T-helper 1 cell treated with Interleukin-12 subunit alpha and Interleukin-12 subunit beta and Interleukin-4 antibody, amounts not matched to agents 30 ng/mL and 1 ng/mL, for 36 hours (primary cell): Measurements from ENCODE around the gene TCF7L1. TPM values are rescaled to one million over a fixed set of nuclear protein-coding genes. Genes with fewer than 3 reads are reported as not detected.
"Not testable (repeated sequence)": the region's sequence is repeated elsewhere in the genome, so short reads cannot be mapped to it uniquely, and the experiment has no call there.

Experiments used
- intact Hi-C: fragments of 100-400 bp; cut with micrococcal nuclease; formaldehyde crosslinking; loops from one replicate; pipeline ENCODE4 v1.15.1; 2024
- total RNA-seq: library from RNA; stranded (reverse); gene quantifications from 2 replicates; pipeline ENCODE4 v1.2.3, GENCODE V29; 2022

TCF7L1 gene
- total RNA-seq, 1 donor from 2014 or later: not detected

DNA sequence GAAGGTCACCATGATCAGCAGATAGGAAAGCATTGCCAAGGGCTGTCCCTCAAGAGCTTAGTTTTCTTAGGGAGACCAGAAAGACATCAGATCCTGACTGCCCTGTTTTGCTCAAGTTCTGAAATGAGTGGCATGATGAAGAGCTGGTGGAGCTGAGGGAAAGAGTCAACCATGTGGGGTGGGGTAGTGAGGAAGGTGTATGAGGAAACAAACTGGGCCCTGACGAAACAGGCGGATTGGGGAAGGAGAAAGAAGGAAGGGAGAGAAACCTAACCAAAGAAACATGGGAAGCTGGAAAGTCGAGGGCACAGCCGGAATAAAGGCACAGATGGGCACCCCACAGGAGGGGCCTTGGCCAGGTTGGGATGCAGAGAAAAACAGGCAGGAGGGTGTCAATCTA lies 186.6 kb downstream of the TCF7L1 start:
- intact Hi-C loops: loop anchor here (10.0 kb wide), 1 partner anchor 875 kb away; the partner anchor contains the start of genes IMMT and MRPL35

DNA sequence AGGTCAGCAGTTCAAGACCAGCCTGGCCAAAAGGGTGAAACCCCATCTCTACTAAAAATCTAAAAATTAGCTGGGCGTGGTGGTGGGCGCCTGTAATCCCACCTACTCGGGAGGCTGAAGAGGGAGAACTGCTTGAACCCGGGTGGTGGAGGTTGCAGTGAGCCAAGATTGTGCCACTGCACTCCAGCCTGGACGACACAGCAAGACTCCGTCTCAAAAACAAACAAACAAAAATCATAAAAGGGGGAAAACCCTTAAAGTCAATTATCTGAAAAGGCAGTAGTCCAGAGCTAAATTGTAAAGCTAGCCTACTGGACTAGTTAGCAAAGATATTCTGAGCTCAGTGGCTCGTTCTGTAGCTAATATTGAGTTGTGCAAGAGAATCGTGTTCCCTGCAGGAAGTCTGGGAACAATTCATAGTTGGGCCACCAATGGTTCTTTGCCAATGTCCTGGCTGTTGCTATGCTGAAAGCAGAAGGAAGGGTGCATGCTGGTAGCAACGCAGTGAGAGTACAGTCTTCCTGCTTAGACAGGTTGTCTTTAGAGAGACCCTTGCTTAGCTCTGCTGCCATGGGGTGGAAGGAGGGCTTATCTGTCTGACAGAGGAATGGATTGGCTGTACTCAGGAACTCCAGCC lies 190.3 kb downstream of the TCF7L1 start:
- intact Hi-C loops: loop anchor here (10.0 kb wide), 1 partner anchor 871 kb away; the partner anchor contains the start of genes IMMT and MRPL35

DNA sequence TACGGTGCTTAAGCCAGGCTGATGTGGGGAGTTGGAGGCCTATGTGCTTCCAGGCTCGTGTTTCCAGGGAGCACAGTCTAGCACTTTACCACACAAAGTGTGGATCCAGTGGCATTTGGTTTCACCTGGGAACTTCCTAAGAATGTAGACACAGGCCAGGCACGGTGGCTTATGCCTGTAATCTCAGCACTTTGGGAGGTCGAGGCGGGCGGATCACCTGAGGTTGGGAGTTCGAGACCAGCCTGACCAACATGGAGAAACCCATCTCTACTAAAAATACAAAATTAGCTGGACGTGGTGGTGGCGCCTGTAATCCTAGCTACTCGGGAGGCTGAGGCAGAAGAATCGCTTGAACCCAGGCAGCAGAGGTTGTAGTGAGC lies 190.8 kb downstream of the TCF7L1 start:
- intact Hi-C loops: loop anchor here (10.0 kb wide), 1 partner anchor 871 kb away; the partner anchor contains the start of genes IMMT and MRPL35

DNA sequence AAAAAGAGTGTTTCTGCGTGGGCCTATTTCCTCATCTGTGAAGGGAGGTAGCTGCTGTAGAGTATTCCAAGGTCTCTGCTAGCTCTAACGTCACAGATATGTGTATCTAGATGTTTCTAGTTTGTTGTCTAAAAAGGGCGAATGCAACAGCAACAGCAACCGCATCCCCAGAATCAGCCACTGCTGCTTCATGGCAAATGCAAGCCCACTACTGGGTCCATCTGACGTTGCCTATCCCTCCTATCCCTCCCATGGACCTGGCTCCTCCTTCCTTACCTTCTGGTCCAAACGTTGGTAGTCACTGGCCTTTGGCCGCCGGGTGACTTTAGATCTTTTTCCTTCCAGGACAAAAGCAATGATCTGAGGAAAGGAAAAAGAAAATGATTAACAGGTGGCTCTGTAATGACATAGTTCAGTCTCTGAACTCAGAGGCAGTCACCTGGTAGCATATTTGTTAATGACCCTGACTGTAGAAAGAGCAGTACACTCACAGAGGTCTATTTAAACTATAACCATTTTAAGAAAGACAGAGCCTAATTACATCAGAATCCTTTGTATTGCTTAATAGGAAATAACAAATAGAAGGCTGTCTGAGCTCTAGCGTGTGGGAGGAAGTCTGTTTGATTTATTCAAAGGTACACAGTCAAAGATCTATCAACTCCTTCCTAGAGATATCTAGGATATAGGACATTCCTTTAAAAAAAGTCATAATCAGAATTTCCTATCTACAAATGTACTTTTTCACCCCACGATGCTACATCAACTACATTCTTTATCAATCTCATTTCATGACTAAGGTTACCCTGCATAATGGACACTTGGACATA lies 191.7 kb downstream of the TCF7L1 start:
- intact Hi-C loops: loop anchor here (10.0 kb wide), 1 partner anchor 870 kb away; the partner anchor contains the start of genes IMMT and MRPL35

DNA sequence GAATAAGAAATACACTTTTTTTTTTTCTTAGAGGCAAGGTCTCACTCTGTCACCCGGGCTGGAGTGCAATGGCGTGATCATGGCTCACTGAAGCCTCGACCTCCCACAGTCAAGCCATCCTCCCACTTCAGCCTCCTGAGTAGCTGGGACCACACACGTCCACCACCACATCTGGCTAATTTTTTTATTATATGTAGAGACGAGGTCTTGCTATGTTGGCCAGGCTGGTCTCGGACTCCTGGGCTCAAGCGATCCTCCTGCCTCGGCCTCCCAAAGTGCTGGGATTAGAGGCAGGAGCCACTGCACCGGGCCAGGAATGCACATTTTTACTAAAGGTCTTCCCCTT lies 192.2 kb downstream of the TCF7L1 start:
- intact Hi-C loops: loop anchor here (10.0 kb wide), 1 partner anchor 869 kb away; the partner anchor contains the start of genes IMMT and MRPL35

DNA sequence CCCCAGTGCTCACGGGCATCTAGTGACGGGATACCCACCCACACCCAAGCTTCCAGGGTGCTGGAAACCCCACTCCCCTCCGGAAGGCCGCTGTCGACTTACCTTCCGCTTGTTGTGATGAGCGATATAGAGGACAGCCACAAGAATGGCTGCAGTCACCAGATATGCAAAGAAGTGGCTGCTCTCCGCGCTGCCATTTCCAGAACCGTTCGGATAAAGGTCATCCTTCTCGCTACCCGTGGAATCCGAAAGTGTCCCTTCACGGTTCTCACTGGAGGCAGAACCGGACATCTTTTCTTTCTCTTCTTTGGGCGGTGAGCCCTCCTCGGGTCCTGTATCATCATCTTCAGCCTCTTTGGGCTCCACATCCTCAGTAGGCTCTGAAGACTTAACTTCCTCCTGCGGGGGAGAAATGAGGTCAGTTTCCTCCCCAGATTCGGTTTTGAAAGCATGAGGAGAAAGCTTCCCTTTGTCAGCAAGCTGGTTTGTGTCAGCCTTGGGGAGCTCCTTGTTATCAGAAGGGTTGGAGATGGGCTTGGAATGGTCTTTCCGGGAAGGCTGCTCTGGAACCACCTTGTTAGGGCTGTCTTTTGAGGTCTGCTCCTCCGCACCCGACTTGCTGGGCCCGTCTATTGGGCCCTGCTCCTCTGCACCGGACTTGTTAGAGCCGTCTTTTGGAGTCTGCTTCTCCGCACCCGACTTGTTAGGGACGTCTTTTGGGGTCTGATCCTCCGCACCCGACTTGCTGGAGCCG lies 193.4 kb downstream of the TCF7L1 start:
- intact Hi-C loops: loop anchor here (1.0 to 10.0 kb wide), 6 partner anchors 26 to 868 kb away; partner anchors contain the start of genes IMMT, MRPL35 and PTCD3

DNA sequence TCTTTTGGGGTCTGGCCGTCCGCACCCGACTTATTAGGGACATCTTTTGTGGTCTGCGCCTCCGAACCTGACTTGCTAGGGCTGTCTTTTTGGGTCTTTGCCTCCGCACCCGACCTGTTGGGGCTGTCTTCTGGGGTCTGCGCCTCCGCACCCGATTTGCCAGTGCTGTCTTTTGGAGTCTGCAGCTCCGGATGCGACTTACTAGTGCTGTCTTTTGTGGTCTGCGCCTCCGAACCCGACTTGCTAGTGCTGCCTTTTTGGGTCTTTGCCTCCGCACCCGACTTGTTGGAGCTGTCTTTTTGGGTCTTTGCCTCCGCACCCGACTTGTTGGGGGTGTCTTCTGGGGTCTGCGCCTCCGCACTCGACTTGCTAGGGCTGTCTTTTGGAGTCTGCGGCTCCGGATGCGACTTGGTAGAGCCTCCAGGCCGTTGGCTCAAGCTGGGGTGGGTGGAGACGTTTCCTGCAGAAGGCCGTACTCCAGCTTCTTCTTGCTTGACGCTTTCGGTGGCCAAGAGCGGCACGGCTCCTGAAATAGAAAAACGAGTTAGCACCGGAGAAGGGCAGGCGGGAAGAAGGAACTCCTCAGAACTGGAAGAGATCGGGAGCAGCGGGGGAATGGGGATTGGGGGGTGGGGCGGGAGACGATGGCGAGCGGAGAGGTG lies 194.1 kb downstream of the TCF7L1 start:
- intact Hi-C loops: loop anchor here (2.0 to 10.0 kb wide), 4 partner anchors 36 to 868 kb away; partner anchors contain the start of genes IMMT, MRPL35 and PTCD3

DNA sequence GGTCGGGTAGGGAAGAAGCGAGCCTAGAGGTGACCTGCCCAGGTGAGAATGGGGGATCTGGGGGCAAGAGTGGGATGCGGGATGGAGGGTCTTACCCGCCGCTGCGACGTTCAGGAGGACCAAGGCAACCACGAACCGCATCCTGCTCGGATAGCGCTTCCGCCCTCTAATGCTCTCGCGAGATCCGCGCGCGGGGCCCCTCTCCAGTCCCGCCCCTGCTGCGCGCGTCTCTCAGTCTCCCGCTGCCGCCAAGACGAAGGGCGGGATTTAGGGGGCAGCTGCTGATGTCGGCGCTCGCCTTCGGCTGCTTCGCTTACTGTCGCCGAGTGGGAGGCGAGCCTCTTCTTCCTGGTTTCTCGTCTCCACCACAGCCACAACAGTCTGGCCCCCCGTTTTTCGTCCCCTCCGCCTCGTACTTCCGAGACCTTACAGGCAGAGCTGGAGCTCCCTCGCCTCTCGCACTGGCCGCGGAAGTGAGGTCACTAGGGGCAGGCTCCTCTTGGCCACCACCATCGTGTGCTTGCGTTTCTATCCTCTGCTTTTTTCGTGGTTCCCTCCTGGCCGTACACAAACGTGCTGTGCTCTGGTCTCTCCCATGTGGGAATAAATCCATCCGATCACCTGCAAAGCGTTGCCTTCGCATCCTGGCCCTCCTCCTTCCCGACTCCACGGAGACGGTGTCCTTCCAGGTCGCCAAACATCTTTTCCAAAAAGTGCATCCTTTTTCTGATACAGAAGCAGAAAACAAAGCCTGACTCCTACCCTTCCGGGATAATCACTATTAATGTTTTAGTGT lies 194.8 kb downstream of the TCF7L1 start, which contains the start of gene TGOLN2:
TGOLN2 (minus strand) TSS at position 168 of the 796 bp plus-strand sequence; CDS start at position 141, 27 bp downstream.
- intact Hi-C loops: loop anchor here (1.0 to 10.0 kb wide), 13 partner anchors 26 to 1114 kb away; partner anchors contain the start of genes ELMOD3, GGCX, IMMT and MRPL35

DNA sequence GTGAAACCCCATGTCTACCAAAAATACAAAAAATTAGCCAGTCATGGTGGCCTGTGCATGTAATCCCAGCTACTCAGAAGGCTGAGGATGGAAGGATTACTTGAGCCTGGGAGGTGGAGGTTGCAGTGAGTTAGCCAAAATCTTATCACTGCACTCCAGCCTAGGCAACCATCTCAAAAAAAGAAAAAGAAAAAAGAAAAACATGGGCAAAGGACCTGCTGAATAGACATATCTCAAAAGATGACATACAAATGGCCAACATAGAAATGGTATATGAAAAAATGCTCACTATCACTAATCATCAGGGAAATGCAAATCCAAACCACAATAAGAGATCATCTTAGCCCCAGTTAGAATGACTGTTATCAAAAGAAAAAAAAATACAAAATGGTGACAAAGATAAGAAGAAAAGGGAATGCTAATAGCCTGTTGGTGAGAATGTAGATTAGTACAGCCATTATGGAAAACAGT lies 196.0 kb downstream of the TCF7L1 start:
- intact Hi-C loops: loop anchor here (10.0 kb wide), 1 partner anchor 866 kb away; the partner anchor contains the start of genes IMMT and MRPL35

DNA sequence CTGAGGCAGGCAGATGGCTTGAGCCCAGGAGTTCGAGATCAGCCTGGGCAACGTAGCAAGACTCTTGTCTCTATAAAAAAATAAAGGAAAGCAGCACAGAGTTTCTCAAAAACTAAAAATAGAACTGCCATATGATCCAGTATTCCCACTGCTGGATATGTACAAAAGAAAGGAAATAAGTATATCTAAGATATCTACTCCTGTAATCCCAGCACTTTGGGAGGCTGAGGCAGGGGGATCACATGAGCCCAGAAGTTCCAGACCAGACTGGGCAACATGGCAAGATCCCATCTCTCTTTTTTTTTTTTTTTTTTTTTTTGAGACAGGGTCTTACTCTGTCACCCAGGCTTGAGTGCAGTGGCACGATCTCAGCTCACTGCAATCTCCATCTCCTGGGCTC lies 196.5 kb downstream of the TCF7L1 start:
- intact Hi-C loops: loop anchor here (10.0 kb wide), 1 partner anchor 865 kb away; the partner anchor contains the start of genes IMMT and MRPL35

DNA sequence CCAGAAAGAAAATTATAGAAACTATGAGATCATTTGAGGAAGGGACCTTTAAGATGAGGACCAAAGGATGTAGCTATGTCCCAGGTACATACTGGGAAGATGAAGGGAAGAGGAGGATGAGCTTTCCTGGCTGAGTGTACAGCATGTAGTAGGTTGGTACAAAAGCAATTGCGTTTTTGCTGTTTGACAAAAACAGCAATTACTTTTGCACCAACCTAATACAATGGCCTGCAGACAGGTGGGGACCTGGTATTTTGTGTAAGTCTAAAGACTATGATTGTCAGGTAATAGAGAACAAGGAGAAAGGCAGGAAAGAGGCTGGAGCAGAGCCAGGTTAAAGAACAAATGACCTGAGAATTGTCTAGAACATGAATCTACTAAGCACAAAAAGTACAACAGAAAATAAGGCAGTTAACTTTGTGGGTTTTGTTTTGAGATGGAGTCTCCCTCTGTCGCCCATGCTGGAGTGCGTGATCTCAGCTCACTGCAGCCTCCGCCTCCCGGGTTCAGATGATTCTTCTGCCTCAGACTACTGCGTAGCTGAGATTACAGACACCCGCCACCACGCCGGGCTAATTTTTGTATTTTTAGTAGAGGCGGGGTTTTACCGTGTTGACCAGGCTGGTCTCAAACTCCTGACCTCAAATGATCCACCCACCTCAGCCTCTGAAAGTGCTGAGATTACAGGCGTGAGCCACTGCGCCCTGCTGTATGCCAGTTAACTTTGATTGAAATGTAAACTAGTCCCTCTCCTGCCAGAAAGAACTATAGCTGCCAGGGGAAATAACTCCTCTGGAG lies 197.8 kb downstream of the TCF7L1 start:
- intact Hi-C loops: no loop called here

DNA sequence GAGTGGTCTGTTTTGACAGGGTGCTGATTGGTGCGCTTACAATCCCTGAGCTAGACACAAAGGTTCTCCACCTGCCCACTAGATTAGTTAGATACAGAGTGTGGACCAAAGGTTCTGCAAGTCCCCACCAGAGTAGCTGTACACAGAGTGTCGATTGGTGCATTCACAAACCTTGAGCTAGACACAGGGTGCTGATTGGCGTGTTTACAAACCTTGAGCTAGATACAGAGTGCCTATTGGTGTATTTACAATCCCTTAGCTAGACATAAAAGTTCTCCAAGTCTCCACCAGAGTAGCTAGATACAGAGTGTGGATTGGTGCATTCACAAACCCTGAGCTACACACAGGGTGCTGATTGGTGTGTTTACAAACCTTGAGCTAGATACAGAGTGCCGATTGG lies 200.7 kb downstream of the TCF7L1 start:
- intact Hi-C loops: not testable (repeated sequence)

DNA sequence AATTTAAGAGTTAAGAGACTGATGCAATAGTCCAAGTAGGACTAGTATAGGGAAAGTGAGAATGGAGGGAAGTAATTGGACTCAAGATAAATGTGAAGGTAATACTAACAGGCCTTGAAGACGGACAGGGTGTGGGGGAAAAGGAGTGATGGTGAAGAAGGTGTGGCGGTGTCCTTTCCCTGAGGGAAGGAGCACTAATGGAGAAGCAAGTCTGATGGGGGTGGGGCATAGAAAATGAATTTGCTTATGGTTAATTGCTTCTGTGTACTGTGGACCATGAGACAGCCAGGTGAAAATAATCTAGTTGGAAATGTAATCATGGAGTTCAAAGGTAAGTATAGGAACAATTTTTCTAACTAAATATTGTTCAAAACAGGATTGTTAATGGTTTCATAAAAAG lies 201.7 kb downstream of the TCF7L1 start:
- intact Hi-C loops: no loop called here

DNA sequence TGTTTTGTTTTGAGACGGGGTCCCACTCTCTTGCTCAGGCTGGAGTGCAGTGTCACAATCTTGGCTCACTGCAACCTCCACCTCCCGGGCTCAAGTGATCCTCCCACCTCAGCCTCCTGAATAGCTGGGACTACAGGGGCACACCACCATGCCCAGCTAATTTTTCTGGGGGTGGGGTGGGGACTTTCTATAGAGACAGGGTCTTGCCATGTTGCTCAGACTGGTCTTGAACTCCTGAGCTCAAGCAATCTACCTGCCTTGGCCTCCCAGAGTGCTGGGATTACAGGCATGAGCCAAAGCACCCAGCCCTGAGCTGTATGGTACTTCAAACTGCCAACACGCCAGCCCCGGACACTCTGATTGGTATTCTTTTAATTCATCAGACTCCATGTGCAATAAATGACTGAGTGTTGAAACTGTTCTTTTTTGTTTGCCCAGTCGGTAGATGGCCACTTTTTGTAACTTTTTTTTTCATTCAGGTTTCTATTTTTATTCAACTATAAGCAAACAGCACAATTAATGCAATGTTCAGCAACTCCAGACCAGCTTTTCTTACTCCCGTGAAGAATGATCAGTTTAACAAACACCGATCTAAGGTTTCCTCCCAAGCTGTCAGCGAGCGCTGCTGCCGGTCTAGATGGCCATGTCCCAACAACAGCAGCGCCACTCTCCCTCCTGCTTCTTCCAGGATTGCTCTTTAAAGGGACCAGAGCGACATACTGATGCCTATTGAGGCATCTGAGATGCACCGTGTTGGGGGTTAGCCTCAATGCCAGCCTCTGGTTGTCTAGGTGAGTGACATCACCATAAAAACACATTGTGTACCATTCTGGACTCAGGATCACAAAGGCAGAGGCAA lies 207.1 kb downstream of the TCF7L1 start:
- intact Hi-C loops: no loop called here

DNA sequence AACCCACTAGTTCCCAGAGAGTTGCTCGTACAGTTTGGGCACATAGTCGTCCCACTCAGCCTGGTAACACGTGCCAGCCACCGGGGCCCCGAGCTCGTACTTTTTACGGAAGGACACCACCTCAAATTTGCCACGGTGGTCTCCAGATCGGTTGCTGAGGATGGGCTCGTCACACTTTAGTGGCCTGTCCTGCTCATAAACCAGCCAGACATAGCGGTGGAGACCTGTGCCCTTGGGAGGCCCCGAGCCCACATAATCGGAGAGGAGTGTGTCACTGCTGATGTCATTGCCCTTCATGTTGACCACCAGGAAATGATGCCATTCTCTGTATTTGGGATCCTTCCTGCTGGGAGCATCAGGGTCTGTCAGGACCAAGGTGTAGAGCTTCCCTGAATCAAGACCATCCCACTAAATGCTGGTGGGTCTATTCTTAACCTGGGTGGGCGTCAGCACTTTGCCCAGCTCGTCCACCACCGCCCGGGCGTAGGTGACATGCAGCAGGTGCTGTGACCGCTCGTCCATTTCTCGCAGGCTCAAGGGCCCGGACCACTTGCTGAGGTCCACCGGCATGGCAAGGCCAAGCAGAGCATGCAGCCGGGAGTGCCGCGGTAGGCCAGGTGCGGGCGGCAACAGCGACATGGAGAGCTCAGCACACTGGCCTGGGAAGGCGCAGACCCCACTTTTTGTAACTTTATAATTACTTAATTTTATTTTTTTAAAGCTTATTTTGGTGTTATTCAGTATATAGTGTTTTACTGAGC lies 208.3 kb downstream of the TCF7L1 start:
- intact Hi-C loops: no loop called here

DNA sequence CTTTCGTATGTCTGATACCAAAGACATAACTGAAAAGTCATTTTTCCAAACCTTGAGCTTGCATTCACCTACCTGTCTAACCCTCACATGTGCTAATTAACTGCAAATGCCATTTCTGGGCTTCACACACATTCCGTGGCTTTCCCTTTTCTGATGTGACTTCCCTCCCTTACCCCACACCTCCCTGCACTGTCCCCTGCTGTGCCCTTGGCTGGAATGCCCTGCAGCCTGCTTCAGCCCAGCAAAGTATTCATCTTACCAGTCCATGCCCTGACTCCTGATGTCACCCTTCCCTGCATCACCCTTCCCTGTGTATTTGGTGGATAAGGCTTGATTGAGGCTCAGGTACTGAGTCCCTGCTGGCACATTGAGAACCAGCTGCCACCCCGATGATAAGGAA lies 209.0 kb downstream of the TCF7L1 start:
- intact Hi-C loops: no loop called here
